ENCODE measurements around the gene SUSD6.
"Not testable (repeated sequence)": the region's sequence is repeated elsewhere in the genome, so short reads cannot be mapped to it uniquely, and the experiment has no call there.

SUSD6 gene

GRCh38 chr14:69593018-69593677 is 18.2 kb upstream of the SUSD6 start:
- no peak for DNase-seq (ENCODE audit: low read depth)

- DNase-seq (ENCODE audit: low read depth): no peak
Observed at GRCh38 chr14:69594846-69595245, 16.6 kb upstream of the SUSD6 start.

GRCh38 chr14:69595336-69595735 is 16.1 kb upstream of the SUSD6 start:
- DNase-seq (ENCODE audit: low read depth): no peak

GRCh38 chr14:69599431-69599830 is 12.0 kb upstream of the SUSD6 start:
- DNase-seq (ENCODE audit: low read depth): not testable (repeated sequence)

GRCh38 chr14:69600304-69600891 is 11.0 kb upstream of the SUSD6 start:
- no peak for DNase-seq (ENCODE audit: low read depth)

- DNase-seq (ENCODE audit: low read depth): no peak
Observed at GRCh38 chr14:69605738-69606137, 5.7 kb upstream of the SUSD6 start.

- DNase-seq (ENCODE audit: low read depth): no peak
Observed at GRCh38 chr14:69606258-69607184, 4.9 kb upstream of the SUSD6 start.

GRCh38 chr14:69610020-69610873 is 1.1 kb upstream of the SUSD6 start:
- DNase-seq (ENCODE audit: low read depth): no peak

GRCh38 chr14:69610874-69611171 is 573 bp upstream of the SUSD6 start:
- DNase-seq (ENCODE audit: low read depth): no peak

GRCh38 chr14:69612014-69612782 is 802 bp downstream of the SUSD6 start:
- peak; percentile 20 for DNase-seq (ENCODE audit: low read depth)

- DNase-seq (ENCODE audit: low read depth): no peak
Observed at GRCh38 chr14:69612783-69613130, 1.4 kb downstream of the SUSD6 start.

- DNase-seq (ENCODE audit: low read depth): no peak
Observed at GRCh38 chr14:69613312-69614073, 2.1 kb downstream of the SUSD6 start.

- DNase-seq (ENCODE audit: low read depth): no peak
Observed at GRCh38 chr14:69614592-69614991, 3.2 kb downstream of the SUSD6 start.

- DNase-seq (ENCODE audit: low read depth): no peak
Observed at GRCh38 chr14:69615121-69615495, 3.7 kb downstream of the SUSD6 start.

- DNase-seq (ENCODE audit: low read depth): no peak
Observed at GRCh38 chr14:69615496-69616407, 4.4 kb downstream of the SUSD6 start.

GRCh38 chr14:69616408-69616773 is 5.0 kb downstream of the SUSD6 start:
- DNase-seq (ENCODE audit: low read depth): no peak

GRCh38 chr14:69617796-69618195 is 6.4 kb downstream of the SUSD6 start:
- no peak for DNase-seq (ENCODE audit: low read depth)

- no peak for DNase-seq (ENCODE audit: low read depth)
Observed at GRCh38 chr14:69619012-69619411, 7.6 kb downstream of the SUSD6 start.

GRCh38 chr14:69620211-69620611 is 8.8 kb downstream of the SUSD6 start:
- DNase-seq (ENCODE audit: low read depth): no peak

GRCh38 chr14:69620981-69621380 is 9.6 kb downstream of the SUSD6 start:
- no peak for DNase-seq (ENCODE audit: low read depth)

Measured in stimulated activated CD8-positive, alpha-beta memory T cell treated with anti-CD3 and anti-CD28 coated beads, Interleukin-15, amount 100 ng/mL, for 1 hour (primary cell).